GM10266 (cell line): ENCODE measurements around the gene DLG2.

Experiments
- DNase-seq: peaks from one replicate; pipeline ENCODE4 v3.0.0; 2012; ENCODE audit errors: extremely low spot score
- TF ChIP-seq, protein P1 (sequence below): IDR thresholded peaks from 2 replicates; pipeline ENCODE4 v1.5.1; 2012; ENCODE audit warnings: mild to moderate bottlenecking, low read depth; ENCODE audit not compliant: control insufficient read depth, insufficient read depth; ENCODE audit errors: missing control alignments

Gene DLG2

DNA sequence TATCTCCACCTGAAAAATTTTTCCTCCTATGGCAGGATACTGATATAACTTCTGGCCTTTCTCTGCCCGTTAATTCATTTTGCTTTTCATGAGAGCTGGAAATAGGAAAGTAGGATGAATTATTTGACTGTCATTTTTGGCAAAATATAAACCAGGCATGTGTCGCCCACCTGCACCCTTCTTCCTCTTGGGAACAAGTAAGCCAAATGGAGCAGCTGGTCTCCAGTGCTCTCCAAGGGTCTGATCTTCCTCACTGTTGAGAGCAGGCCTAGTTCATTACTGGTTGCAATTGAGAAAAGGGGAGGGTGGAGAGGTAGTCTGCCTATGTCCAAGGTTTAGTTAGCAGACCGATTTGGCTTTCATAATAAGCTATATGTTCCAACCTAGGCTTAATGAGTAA lies 582.2 kb downstream of the DLG2 start:
- no peak for DNase-seq
- TF ChIP-seq, protein P1, sequence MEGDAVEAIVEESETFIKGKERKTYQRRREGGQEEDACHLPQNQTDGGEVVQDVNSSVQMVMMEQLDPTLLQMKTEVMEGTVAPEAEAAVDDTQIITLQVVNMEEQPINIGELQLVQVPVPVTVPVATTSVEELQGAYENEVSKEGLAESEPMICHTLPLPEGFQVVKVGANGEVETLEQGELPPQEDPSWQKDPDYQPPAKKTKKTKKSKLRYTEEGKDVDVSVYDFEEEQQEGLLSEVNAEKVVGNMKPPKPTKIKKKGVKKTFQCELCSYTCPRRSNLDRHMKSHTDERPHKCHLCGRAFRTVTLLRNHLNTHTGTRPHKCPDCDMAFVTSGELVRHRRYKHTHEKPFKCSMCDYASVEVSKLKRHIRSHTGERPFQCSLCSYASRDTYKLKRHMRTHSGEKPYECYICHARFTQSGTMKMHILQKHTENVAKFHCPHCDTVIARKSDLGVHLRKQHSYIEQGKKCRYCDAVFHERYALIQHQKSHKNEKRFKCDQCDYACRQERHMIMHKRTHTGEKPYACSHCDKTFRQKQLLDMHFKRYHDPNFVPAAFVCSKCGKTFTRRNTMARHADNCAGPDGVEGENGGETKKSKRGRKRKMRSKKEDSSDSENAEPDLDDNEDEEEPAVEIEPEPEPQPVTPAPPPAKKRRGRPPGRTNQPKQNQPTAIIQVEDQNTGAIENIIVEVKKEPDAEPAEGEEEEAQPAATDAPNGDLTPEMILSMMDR: no peak

DNA sequence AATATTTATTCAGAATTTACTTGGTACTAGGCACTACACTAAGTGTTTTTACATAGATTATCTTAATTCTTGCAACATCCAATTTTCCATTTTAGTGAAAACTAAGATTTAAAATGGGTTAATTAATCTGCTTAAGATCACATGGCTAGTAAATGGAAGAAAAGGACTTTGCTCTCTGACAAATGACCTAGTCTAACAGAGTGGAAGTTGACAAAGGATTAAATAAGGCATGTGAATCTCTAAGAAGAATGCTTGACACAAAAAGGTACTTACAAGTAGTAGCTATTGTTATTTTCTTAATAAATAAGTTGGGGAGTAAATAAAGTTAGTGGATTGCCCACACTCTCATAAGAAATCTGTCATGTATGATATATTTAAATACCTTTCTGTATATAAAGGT lies 584.8 kb downstream of the DLG2 start:
- DNase-seq: no peak
- TF ChIP-seq, protein P1: no peak

DNA sequence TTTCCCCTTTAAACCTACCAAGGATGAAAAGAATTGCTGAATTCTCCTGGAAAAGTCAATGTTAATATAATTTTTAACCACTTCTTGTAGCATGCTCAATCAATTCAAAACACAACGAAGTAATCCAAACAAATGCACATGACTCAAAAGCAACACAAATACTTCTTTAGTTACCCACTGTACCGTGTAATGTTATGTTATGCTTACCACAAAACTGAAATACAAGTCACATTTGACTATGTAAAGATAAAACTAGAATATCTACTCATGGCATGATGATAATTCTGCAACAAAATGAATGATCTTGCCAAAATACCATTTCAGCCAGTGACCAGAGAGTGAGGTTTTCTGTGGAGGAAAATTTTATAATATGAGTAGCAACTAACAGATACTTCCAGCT lies 587.0 kb downstream of the DLG2 start:
- TF ChIP-seq, protein P1: no peak
- no peak for DNase-seq

DNA sequence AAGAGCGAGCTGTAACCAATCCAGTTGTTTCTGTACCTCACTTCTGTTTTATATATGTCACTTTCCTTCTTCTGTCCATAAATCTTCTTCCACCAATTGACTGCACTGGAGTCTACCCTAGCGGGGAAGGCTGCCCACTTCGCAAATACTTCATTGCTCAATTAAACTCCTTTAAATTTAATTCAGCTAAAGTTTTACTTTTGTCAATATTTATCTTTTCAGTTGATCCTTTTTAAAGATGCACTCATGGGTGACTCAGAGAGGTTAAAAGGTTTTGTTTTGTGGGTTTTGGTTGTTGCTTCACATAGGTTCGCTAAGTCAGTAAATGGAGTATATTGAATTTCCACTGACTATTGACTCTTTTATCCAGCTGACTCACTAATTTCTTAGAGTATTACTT lies 597.2 kb downstream of the DLG2 start:
- DNase-seq: no peak
- TF ChIP-seq, protein P1: no peak

DNA sequence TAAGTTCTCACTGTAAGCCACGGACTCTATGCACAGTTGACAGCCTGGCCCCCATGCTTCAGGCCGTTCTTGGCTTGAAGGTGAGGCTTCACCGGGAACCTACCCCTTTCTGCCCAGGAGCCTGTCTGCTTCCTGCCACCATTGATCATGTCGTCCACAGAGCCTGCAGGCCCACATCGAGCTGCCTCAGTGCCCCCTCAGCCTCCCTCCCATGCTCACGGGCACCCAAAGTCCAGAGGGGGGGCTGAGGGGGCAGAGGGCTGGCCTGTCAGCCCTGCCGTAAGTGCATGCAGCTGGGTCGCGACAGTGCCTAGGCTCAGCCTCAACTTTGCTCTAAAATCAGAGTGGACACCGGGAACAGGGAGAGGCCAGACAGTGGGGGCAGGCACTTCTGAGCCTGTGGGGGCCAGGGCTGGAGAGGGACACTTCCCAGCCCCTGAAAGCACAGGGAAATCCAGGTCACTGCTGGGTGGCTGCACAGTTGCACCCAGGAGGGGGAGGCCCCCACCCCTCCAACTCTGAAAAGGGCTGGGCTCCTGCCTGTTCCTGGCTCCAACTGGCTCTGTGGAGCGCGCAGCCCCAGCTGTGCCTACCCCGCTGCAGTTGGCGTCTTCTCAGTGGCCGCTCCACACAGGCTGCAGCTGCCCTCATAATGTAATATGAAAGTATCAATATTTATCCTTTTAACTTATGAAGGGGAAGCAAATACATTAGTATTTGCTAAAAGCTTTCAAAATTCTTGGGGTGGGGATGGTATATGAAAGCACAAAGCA lies 598.6 kb downstream of the DLG2 start:
- TF ChIP-seq, protein P1: no peak
- no peak for DNase-seq

DNA sequence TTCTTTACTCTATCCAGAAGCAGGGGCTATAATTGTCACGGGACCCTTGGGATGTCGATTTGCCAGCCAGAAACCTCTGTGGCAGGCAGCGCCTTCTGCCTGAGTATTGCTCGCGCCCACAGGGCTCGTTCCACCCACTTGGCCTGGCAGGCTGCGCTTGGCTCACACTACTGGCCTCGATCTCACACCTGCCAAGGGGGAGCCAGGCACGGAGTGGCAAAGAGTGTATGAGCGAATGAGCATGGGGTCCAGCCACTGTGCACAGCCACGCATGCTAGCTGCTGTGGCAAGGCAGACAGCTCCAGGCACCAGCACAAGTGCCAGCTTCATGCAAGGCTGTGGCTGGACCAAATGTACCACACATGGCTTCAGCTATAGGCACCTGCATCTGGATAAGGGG lies 599.8 kb downstream of the DLG2 start:
- no peak for DNase-seq
- TF ChIP-seq, protein P1: no peak

DNA sequence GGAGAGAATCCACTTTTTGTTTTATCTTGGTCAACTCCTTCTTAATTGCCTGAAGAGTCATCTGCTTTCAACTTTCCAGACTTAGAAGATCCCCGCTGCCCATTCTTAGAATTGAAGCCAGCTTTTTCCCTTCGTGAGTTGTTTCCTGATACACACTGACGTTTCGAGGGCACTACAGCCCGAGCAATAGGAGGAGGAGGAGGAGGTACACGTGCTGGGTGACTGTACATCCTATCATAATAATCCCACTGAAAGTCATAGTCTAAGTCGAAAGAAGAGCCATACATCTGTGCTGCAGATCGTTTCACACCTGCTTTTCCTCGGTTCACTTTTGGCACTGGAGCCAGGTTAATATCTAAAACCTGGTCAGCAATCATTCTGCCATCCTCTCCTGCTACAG lies 606.1 kb downstream of the DLG2 start:
- no peak for DNase-seq
- TF ChIP-seq, protein P1: no peak
